Stimulated activated CD4-positive, alpha-beta T cell treated with anti-CD3 and anti-CD28 coated beads, Interleukin-4, amount 100 ng/mL, for 4 hours (primary cell): ENCODE results near the gene PIK3C2B.

Experiments
- DNase-seq, 2 experiments: peaks; one replicate each; pipeline ENCODE4 v3.0.0-alpha.2; 2020

Gene PIK3C2B

GRCh38 chr1:204477036-204477740, 17.4 kb downstream of the PIK3C2B start:
- DNase-seq, result no peak

- no peak for DNase-seq
These were observed 18.0 kb downstream of the PIK3C2B start for GRCh38 chr1:204476563-204476962.

GRCh38 chr1:204475656-204476432, 18.8 kb downstream of the PIK3C2B start:
- no peak for DNase-seq

GRCh38 chr1:204473400-204473965, 21.1 kb downstream of the PIK3C2B start:
- DNase-seq, result no peak

- no peak for DNase-seq
These were observed 21.9 kb downstream of the PIK3C2B start for GRCh38 chr1:204472660-204473059.

GRCh38 chr1:204471687-204472086, 22.9 kb downstream of the PIK3C2B start:
- no peak for DNase-seq

- DNase-seq, result no peak
These were observed 25.3 kb downstream of the PIK3C2B start for GRCh38 chr1:204469304-204469703.

- no peak for DNase-seq
These were observed 25.8 kb downstream of the PIK3C2B start for GRCh38 chr1:204468766-204469302.

GRCh38 chr1:204468206-204468605, 26.4 kb downstream of the PIK3C2B start:
- DNase-seq, result no peak

- no peak for DNase-seq
These were observed 27.9 kb downstream of the PIK3C2B start for GRCh38 chr1:204466416-204467405.

- no peak for DNase-seq
These were observed 28.8 kb downstream of the PIK3C2B start for GRCh38 chr1:204465546-204466415.

GRCh38 chr1:204464701-204465100, 29.9 kb downstream of the PIK3C2B start:
- no peak for DNase-seq

GRCh38 chr1:204464187-204464631, 30.4 kb downstream of the PIK3C2B start:
- DNase-seq, result no peak

- DNase-seq, result no peak
These were observed 31.2 kb downstream of the PIK3C2B start for GRCh38 chr1:204463125-204464060.

GRCh38 chr1:204462229-204462561, 32.4 kb downstream of the PIK3C2B start:
- DNase-seq, result no peak

- DNase-seq, result peak in 1 of 2 experiments; percentile 50
These were observed 33.0 kb downstream of the PIK3C2B start for GRCh38 chr1:204461331-204462228.

- no peak for DNase-seq
These were observed 34.3 kb downstream of the PIK3C2B start for GRCh38 chr1:204460346-204460745.

GRCh38 chr1:204459706-204460105, 34.9 kb downstream of the PIK3C2B start:
- DNase-seq, result no peak

- DNase-seq, result no peak
These were observed 36.9 kb downstream of the PIK3C2B start for GRCh38 chr1:204457666-204458065.
